Stomach smooth muscle (tissue), 2 donors: ENCODE measurements around the gene TRNP1.

Source experiments
- H3K27ac ChIP-seq: one replicate; pipeline ENCODE4 v1.7.0; 2013; ENCODE audit warnings: mild to moderate bottlenecking, low read length, inconsistent platforms
- H3K27me3 ChIP-seq, 2 donors: one replicate each; pipeline ENCODE4 v1.7.0; 2013; ENCODE audit warnings: low read length in 2 of 2; ENCODE audit not compliant: insufficient read depth in 2 of 2, control insufficient read depth in 1 of 2
- H3K36me3 ChIP-seq, 2 donors: one replicate each; pipeline ENCODE4 v1.7.0; 2013; ENCODE audit warnings: low read length in 2 of 2; ENCODE audit not compliant: control insufficient read depth in 2 of 2, insufficient read depth in 2 of 2
- H3K4me1 ChIP-seq: one replicate; pipeline ENCODE4 v1.7.0; 2013; ENCODE audit warnings: low read length; ENCODE audit not compliant: control insufficient read depth, insufficient read depth
- H3K4me3 ChIP-seq, 2 donors: one replicate each; pipeline ENCODE4 v1.7.0; 2013; ENCODE audit warnings: low read length in 2 of 2
- H3K9ac ChIP-seq, 2 donors: one replicate each; pipeline ENCODE4 v1.7.0; 2013; ENCODE audit warnings: low read length in 2 of 2, mild to moderate bottlenecking in 1 of 2
- H3K9me3 ChIP-seq, 2 donors: one replicate each; pipeline ENCODE4 v1.7.0; 2013; ENCODE audit warnings: low read length in 2 of 2; ENCODE audit not compliant: control insufficient read depth in 2 of 2
- donor health status: healthy.
- donor health status: Pancreatic carcinoma.

TRNP1 gene

DNA sequence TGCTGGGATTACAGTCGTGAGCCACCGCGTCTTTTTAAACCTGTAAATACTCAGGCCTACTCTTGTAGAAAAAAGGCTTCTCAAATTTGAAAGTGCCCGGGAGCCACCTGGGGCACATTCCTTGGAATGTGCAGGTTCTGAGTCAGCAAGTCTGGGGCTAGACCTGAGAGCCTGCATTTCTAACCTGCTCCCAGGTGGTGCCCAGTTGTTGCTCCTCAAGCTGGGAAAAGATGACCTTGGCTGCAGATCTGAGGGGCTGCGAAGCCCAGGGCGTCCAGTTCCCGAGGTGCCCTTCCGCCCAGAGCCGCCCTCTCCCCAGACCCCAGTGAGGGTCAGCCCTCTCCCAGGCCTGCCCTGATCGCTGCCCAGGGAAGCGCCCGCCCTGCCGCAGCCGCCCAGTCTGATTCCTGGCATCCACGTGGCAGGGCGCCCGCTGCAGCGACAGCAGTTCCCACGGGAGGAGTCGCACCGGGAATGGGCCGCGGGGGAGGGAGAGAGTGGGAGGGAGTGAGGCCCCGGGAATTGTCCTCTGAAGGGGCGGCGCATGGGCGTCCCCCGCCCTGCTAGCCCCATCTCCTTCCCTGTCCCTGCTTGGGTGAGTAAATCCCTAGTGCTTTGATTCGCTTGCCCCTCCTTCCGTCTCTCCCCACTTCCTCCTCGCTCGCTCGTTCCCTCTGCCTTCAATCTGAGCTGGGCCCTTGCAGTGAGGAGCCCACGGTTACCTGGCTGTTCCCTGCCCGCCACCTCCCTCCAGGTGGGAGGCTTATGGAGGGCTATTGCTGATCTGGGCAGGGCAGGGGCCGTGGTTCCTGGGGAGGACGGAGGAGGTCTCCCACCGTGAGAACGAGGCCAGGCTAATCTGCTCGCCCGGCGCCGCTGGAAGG, 38.0 kb downstream of the TRNP1 start:
- Histone ChIP-seq H3K4me3 (peak overlapping the region; percentile 57 to 68), H3K27ac (peak overlapping the region; percentile 75), H3K27me3 (no peaks in the 10 kb centered on the region), H3K9me3 (no peaks in the 10 kb centered on the region), H3K9ac (peak overlapping the region; percentile 59 to 76), H3K4me1 (peaks cover 13% of the 10 kb centered on the region), H3K36me3 (no peaks in the 10 kb centered on the region)

DNA sequence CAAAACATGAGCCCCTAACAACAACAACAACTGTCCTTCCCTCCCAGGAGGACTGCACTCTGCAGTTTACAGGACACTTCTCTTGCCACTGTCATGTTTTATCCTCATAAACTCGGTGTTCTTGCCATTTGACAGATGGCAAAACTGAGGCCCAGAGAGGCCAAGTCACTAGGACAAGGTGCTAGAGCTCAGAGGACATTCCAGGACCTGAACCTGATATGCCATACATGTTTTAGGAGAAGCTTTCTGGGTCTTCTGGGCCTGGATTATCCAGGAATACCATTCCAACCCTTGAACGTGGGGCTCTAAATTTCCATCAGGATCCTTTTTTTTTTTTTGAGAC, 38.6 kb downstream of the TRNP1 start:
- Histone ChIP-seq H3K27me3 (no peaks in the 10 kb centered on the region), H3K9ac (peak overlapping the region; percentile 59 to 76), H3K27ac (peak overlapping the region; percentile 75), H3K36me3 (no peaks in the 10 kb centered on the region), H3K9me3 (no peaks in the 10 kb centered on the region), H3K4me1 (peaks cover 13% of the 10 kb centered on the region), H3K4me3 (peak overlapping the region in 1 of 2 donors; percentile 68)

DNA sequence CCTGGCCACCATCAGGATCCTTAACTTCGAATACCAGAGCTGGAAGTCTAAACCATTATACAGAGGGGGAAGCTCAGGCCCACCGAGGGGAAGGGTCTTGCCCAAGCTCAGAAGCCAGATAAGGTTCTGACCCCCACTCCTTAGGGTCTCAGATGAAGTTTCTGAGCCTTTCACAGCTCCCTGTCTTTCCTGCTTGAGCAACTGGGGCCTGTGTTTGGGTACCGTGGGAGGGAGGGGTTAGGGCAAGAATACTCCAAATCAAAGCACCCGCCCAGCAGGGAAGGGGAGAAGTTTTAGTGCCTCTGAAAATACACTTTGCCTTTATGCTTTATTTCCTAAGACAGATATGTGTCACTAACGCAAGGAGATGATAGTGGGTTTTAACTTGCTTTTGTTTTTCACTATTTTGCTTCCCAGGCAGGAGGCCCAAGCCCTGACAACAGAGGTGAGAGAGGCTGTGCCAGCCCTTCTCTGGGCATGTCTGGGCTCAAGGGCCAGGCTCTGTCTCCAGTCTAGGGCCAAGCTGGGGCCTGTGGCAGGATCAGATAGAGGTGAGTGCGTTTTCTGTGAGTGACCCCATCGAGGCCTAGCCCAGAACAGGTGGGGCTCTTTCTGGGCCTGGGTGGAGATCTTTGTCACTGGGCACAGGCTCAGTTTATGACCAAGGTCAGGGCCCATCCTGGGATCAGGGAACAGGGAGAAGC, 39.7 kb downstream of the TRNP1 start:
- Histone ChIP-seq H3K27ac (no peak overlapping the region), H3K9me3 (no peaks in the 10 kb centered on the region), H3K9ac (no peak overlapping the region), H3K27me3 (no peaks in the 10 kb centered on the region), H3K4me1 (peaks cover 11% of the 10 kb centered on the region), H3K36me3 (no peaks in the 10 kb centered on the region), H3K4me3 (no peak overlapping the region)

DNA sequence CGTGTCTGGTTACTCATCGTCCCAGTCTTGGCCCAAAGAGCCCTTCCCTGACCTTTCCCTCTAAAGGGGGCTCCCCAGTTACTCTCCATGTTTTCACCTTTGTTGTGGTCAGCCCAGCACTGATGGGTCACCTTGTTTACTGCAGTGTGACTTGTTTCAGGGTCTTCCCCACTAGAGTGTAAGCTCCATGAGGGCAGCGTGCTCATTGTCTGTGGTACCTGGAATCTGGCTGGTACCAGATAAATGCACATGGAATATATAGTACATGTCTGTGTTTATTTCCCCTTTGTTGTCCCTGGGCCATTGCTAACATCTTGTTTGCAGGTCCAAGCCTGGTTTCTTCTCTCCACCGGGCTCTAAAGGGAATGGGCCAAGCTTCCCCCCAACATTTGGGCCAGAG, 41.9 kb downstream of the TRNP1 start:
- H3K4me1 ChIP-seq: peaks cover 11% of the 10 kb centered on the region
- H3K9ac ChIP-seq: no peak overlapping the region
- H3K4me3 ChIP-seq: no peak overlapping the region
- no peaks in the 10 kb centered on the region for H3K27me3 ChIP-seq
- H3K36me3 ChIP-seq: no peaks in the 10 kb centered on the region
- H3K27ac ChIP-seq: no peak overlapping the region
- H3K9me3 ChIP-seq: no peaks in the 10 kb centered on the region

DNA sequence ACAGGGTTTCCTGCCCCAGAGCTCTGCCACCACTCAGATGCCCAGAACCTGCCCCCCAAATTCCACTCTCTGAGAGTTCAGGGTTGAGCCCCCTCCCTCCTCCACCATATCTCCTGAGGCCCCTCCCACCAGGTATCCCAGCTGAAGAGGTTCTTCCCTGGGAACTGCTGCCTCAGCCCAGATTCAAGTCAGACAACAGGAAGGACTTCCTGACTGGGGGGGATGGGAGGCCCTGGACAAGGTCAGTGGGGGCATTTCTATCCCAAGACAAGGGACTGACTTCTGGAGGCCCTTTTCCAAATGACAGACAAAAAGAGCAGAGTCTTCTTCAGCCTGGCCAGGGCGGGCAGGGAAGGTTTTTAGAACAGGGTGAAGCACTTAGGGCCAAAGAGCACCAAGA, 43.2 kb downstream of the TRNP1 start:
- no peak overlapping the region for H3K9ac ChIP-seq
- H3K36me3 ChIP-seq: no peaks in the 10 kb centered on the region
- no peak overlapping the region for H3K4me3 ChIP-seq
- no peaks in the 10 kb centered on the region for H3K27me3 ChIP-seq
- no peak overlapping the region for H3K27ac ChIP-seq
- peaks cover 4% of the 10 kb centered on the region for H3K4me1 ChIP-seq
- H3K9me3 ChIP-seq: no peaks in the 10 kb centered on the region

DNA sequence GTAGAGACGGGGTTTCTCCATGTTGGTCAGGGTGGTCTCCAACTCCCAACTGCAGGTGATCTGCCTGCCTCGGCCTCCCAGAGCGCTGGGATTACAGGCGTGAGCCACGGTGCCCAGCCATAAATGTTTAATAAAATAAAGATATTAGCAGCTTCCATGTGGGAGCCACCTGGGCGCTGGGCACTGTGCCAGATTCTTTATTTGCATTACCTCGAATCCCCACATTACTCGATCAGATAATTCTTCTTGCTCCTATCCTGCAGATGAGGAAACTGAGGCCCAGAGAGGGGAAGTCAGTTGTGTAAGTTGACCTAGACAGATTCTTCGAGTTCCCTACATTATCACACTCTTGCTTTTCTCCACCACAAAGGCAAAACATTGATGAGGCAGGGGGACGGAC, 44.0 kb downstream of the TRNP1 start:
- H3K4me1 ChIP-seq: no peaks in the 10 kb centered on the region
- H3K9ac ChIP-seq: no peak overlapping the region
- no peaks in the 10 kb centered on the region for H3K27me3 ChIP-seq
- no peak overlapping the region for H3K4me3 ChIP-seq
- H3K36me3 ChIP-seq: no peaks in the 10 kb centered on the region
- H3K9me3 ChIP-seq: no peaks in the 10 kb centered on the region
- H3K27ac ChIP-seq: no peak overlapping the region

DNA sequence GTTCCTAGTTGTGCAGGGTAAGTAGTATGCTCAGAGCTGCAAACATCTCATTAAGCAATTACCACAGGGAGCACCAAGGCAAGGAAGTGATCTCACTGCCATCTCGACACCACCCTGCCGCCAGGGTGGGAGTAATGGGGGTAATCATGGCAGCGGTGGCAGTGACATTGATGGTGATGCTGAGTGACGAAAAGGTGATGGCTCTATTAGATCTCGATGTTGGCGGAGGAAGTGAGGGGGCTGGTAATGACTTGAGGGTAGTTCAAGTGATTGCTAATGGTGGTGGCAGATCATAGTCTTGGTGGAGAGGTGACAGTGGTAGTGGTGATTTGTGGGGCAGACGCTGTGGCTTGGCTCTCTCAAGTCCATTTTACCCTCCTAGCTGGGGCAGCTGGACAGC, 44.5 kb downstream of the TRNP1 start:
- no peak overlapping the region for H3K9ac ChIP-seq
- no peaks in the 10 kb centered on the region for H3K27me3 ChIP-seq
- H3K4me1 ChIP-seq: no peaks in the 10 kb centered on the region
- H3K36me3 ChIP-seq: no peaks in the 10 kb centered on the region
- H3K27ac ChIP-seq: no peak overlapping the region
- H3K4me3 ChIP-seq: no peak overlapping the region
- no peaks in the 10 kb centered on the region for H3K9me3 ChIP-seq

DNA sequence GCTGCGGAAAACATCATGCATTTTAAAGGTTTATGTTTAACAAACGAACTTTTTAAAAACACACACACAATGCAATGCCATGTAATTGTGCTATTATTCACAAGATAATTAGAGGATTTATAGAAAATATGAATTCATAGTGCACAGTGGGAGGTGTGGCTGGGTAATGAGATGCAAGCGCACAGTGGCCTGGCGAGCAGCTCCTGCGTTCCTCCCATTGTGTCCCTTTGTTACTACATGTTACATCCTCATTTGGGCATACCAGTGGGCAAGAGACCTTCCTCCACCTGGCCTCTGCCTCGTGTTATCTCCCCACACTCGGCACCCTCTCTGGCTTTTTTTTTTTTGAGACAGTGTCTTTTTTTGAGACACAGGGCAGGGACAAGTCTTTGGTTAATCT, 49.2 kb downstream of the TRNP1 start:
- H3K4me1 ChIP-seq: peaks cover 10% of the 10 kb centered on the region
- H3K4me3 ChIP-seq: no peak overlapping the region
- no peaks in the 10 kb centered on the region for H3K9me3 ChIP-seq
- H3K9ac ChIP-seq: no peak overlapping the region
- H3K36me3 ChIP-seq: no peaks in the 10 kb centered on the region
- no peak overlapping the region for H3K27ac ChIP-seq
- no peaks in the 10 kb centered on the region for H3K27me3 ChIP-seq

DNA sequence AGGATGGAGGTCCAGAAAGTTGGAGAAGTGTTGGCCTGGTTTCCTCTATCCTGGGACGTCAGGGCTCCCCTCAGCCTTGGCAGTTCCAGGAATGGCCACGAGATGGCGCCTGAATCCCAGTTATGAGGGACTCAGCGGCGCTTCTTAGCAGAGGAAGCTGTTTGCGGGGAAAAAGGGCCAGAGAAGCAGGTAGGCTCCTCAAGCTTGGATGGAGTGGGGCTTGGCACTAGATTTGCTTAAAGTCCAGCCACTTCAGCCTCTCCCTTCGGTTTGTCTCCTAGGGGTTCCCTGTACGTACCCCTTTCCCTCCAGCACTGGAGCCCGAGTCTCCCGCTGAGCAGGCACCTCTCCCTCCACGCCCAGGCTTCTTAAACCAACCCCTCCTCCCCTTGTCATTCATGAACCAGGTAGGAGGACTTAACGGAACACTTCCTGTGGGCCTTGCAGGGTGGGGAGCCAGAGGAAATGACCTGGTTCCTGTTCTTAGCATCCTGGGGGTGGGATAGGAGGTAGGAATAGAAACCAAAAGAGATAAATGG, 51.2 kb downstream of the TRNP1 start:
- no peaks in the 10 kb centered on the region for H3K27me3 ChIP-seq
- H3K27ac ChIP-seq: no peak overlapping the region
- H3K4me1 ChIP-seq: peaks cover 10% of the 10 kb centered on the region
- H3K36me3 ChIP-seq: no peaks in the 10 kb centered on the region
- no peaks in the 10 kb centered on the region for H3K9me3 ChIP-seq
- peak overlapping the region; percentile 43 to 64 for H3K4me3 ChIP-seq
- peak overlapping the region in 1 of 2 donors; percentile 36 for H3K9ac ChIP-seq

DNA sequence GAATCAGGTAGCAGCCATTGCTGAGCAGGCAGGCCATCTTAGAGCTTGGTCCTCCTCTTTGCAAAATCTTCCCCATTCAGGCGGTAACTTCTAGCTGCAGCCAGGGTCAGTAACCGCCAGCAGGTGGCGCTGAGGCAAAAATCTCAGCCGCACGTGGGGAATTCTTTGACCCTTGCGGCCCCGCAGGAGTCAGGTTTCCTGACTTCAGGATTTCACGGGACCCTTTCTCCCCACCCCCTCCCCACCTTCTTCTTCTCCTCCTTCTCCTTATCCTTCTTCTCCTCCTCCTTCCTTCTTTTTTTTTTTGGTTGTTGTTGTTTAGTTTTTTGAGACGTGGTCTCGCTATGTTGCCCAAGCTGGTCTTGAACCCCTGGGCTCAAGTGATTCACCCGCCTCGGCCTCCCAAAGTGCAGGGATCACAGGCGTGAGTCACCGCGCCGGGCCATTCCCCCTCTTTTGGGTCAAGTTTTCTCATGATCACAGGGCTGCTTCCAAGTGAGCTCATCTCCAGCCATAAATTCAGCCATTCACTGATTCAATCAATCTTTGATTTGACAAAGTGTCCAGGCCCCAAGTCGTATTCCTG, 52.6 kb downstream of the TRNP1 start:
- peaks cover 10% of the 10 kb centered on the region for H3K4me1 ChIP-seq
- no peaks in the 10 kb centered on the region for H3K27me3 ChIP-seq
- H3K9me3 ChIP-seq: no peaks in the 10 kb centered on the region
- no peak overlapping the region for H3K4me3 ChIP-seq
- no peak overlapping the region for H3K9ac ChIP-seq
- H3K36me3 ChIP-seq: no peaks in the 10 kb centered on the region
- H3K27ac ChIP-seq: no peak overlapping the region
